Fibroblast of lung (primary cell): Measurements from ENCODE around the gene MAGEF1. TPM values are rescaled to one million over a fixed set of nuclear protein-coding genes. Genes with fewer than 3 reads are reported as not detected.

Experiments used
- DNase-seq, 2 donors: peaks; one replicate each; pipeline versions ENCODE4 v3.0.0 to v3.0.0-alpha.2; 2010; ENCODE audit warnings: low read depth in 2 of 2
- H2AFZ ChIP-seq: 2 replicates; pipeline ENCODE4 v1.5.1; 2012; ENCODE audit warnings: low read length, control low read depth, inconsistent platforms
- H3K27ac ChIP-seq: 2 replicates; pipeline ENCODE4 v1.5.1; 2011; ENCODE audit warnings: low read length, control low read depth; ENCODE audit not compliant: insufficient read depth
- H3K27me3 ChIP-seq: 2 replicates; pipeline ENCODE4 v1.5.1; 2011; ENCODE audit warnings: mild to moderate bottlenecking, low read length; ENCODE audit not compliant: control insufficient read depth, insufficient read depth
- H3K36me3 ChIP-seq: 2 replicates; pipeline ENCODE4 v1.5.1; 2011; ENCODE audit warnings: low read length; ENCODE audit not compliant: control insufficient read depth, insufficient read depth
- H3K4me1 ChIP-seq: 2 replicates; pipeline ENCODE4 v1.5.1; 2011; ENCODE audit warnings: low read length; ENCODE audit not compliant: control insufficient read depth, insufficient read depth; ENCODE audit errors: extremely low read depth
- H3K4me2 ChIP-seq: 2 replicates; pipeline ENCODE4 v1.5.1; 2011; ENCODE audit warnings: low read length, control low read depth; ENCODE audit not compliant: insufficient read depth; ENCODE audit errors: extremely low read depth
- H3K4me3 ChIP-seq, 4 experiments: fragments of 200-600 bp in 1 of 4; sonication (generic) in 1 of 4; replicated peaks in 1 of 4; 2 replicates each; pipeline ENCODE4 v1.5.1; 2011 to 2016; ENCODE audit warnings: low read length in 4 of 4, low read depth in 3 of 4, mild to moderate bottlenecking in 3 of 4, control low read depth in 2 of 4, inconsistent platforms in 1 of 4, mixed read lengths in 1 of 4; ENCODE audit not compliant: insufficient read depth in 1 of 4; ENCODE audit errors: control extremely low read depth in 1 of 4
- H3K79me2 ChIP-seq: 2 replicates; pipeline ENCODE4 v1.5.1; 2012; ENCODE audit warnings: mild to moderate bottlenecking, low read length, inconsistent platforms; ENCODE audit not compliant: control insufficient read depth, insufficient read depth
- H3K9ac ChIP-seq: 2 replicates; pipeline ENCODE4 v1.5.1; 2011; ENCODE audit warnings: mild to moderate bottlenecking, low read length, control low read depth; ENCODE audit not compliant: insufficient read depth
- H3K9me3 ChIP-seq: 2 replicates; pipeline ENCODE4 v1.5.1; 2012; ENCODE audit warnings: low read depth, low read length; ENCODE audit not compliant: control insufficient read depth, insufficient read depth
- H4K20me1 ChIP-seq: 2 replicates; pipeline ENCODE4 v1.5.1; 2011; ENCODE audit warnings: low read length; ENCODE audit not compliant: control insufficient read depth, insufficient read depth; ENCODE audit errors: extremely low read depth
- EZH2 ChIP-seq: IDR thresholded peaks from 2 replicates; pipeline ENCODE4 v1.5.1; 2012; ENCODE audit warnings: low read length, control low read depth, mild to moderate bottlenecking; ENCODE audit errors: missing control alignments
- polyA plus RNA-seq, 2 donors: library from polyadenylated mRNA; depleted of rRNA in 1 of 2; stranded (reverse) in 1 of 2; unstranded in 1 of 2; fragments of >200 nt; gene quantifications; 2 replicates each; pipeline ENCODE4 v1.2.1, GENCODE V29; 2011 to 2012; ENCODE audit warnings: missing spikeins in 1 of 2
- total RNA-seq: library from RNA; depleted of rRNA; stranded (reverse); fragments of >200 nt; gene quantifications from 2 replicates; pipeline ENCODE4 v1.2.1, GENCODE V29; 2014
- TF ChIP-seq, protein P1 (sequence below), 2 donors: IDR thresholded peaks in 1 of 2; conservative IDR thresholded peaks in 1 of 2; 1 replicate in 1 of 2; 2 replicates in 1 of 2; pipeline ENCODE4 v1.5.1; 2011 to 2012; ENCODE audit warnings: low read length in 2 of 2, control low read depth in 1 of 2, inconsistent platforms in 1 of 2, low read depth in 1 of 2, mild to moderate bottlenecking in 1 of 2

The MAGEF1 gene
- total and polyA plus RNA-seq, 2 donors (not counting 1 experiment from before 2014, with no cell fraction given), result 21.5 to 22.6 TPM

DNA sequence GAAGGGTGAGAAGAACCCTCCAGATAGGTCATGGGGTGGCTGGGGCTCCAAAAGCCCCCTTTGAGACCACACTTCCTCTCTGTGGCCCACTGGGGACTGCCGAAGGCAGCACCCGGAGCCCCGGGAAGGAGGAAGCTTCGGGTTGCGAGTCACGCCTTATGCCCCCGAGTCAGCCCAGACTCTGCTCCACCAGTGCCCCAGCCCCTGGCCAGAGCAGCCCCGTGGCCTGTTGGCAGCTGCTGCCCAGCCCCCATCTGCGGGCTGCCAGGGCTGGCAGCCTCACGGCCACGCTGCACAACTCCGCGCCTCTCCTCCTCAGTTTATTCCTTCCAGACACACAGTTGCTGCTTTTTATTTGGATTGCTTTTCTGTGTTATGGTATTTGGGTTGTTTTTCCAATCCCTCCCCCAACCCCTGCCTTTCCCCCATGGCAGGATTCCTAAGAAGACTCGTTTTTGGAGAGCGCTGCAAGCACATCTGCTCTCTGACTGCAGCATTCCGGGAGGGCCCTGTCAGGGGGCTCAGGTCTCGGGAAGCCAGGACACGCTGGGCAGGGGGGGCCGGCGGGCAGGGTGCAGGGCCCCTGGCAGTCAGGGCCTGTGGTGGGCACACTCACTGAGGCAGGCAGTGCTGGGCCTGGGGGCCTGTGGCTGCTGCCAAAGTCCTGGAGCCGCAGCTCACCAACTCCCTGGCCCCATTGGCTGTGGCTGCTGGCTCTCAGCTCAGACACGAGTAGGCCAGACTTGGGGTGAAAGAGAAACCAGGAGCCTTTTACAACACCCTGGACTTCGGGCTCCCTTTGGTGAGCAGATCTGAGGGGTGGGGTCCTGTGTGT, 20.2 kb downstream of the MAGEF1 start:
- Histone ChIP-seq H3K79me2 (no peaks in the 10 kb centered on the region), H4K20me1 (no peaks in the 10 kb centered on the region), H3K27ac (no peak overlapping the region), H3K9me3 (no peaks in the 10 kb centered on the region), H3K4me3 (peak overlapping the region in 1 of 4 experiments; percentile 14), H2AFZ (no peak overlapping the region), H3K4me2 (peak overlapping the region; percentile 8), H3K36me3 (no peaks in the 10 kb centered on the region), H3K27me3 (peaks cover 3% of the 10 kb centered on the region), H3K4me1 (peaks cover 7% of the 10 kb centered on the region), H3K9ac (no peak overlapping the region)
- peak; percentile 51 for DNase-seq
- TF ChIP-seq, protein P1, sequence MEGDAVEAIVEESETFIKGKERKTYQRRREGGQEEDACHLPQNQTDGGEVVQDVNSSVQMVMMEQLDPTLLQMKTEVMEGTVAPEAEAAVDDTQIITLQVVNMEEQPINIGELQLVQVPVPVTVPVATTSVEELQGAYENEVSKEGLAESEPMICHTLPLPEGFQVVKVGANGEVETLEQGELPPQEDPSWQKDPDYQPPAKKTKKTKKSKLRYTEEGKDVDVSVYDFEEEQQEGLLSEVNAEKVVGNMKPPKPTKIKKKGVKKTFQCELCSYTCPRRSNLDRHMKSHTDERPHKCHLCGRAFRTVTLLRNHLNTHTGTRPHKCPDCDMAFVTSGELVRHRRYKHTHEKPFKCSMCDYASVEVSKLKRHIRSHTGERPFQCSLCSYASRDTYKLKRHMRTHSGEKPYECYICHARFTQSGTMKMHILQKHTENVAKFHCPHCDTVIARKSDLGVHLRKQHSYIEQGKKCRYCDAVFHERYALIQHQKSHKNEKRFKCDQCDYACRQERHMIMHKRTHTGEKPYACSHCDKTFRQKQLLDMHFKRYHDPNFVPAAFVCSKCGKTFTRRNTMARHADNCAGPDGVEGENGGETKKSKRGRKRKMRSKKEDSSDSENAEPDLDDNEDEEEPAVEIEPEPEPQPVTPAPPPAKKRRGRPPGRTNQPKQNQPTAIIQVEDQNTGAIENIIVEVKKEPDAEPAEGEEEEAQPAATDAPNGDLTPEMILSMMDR (conservative IDR thresholded peaks at IDR 0.05 in 1 of 2, IDR thresholded peaks at IDR 0.05 in 1 of 2; ENCODE audit: low read depth in 1 of 2, low read length in 2 of 2), result no peak
- no peak for TF ChIP-seq EZH2

DNA sequence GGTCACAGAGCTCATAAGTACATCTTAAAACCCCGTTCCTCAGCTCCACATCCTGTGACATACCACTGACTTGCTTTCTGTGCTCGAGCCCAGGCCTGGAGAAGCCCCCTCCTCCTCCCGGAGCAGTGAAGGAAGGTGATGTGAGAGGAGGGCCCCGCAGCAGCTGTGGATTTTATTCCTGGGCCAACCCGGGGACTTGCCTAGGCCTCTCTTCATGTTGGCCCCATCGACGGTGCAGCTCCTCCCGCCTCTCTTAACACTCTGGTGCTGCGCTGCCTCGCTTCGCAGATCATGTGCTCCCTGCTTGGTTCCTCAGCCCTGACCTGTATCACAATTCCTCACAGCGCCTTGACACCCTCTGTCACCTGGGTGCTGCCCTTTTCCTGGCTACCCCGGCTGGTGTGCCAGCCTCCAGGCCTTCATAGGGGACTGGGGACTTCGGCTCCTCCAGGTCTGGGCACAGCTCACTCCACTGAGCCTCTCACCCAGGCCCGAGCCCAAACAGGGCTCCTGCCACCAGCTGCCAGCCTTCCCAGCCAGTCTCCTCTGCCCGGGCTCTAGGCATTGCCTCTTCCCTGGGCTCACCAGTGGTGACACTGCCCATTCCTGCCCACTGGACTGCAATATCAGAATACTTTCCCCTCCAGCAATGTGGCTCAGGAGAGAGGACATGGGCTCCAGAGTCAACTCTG, 21.5 kb downstream of the MAGEF1 start:
- peaks cover 7% of the 10 kb centered on the region for H3K4me1 ChIP-seq
- H3K4me3 ChIP-seq, result no peak overlapping the region
- no peak overlapping the region for H2AFZ ChIP-seq
- H3K9ac ChIP-seq, result no peak overlapping the region
- H3K27me3 ChIP-seq, result peaks cover 6% of the 10 kb centered on the region
- H4K20me1 ChIP-seq, result no peaks in the 10 kb centered on the region
- DNase-seq, result no peak
- H3K27ac ChIP-seq, result no peak overlapping the region
- H3K4me2 ChIP-seq, result no peak overlapping the region
- no peaks in the 10 kb centered on the region for H3K79me2 ChIP-seq
- H3K36me3 ChIP-seq, result no peaks in the 10 kb centered on the region
- no peaks in the 10 kb centered on the region for H3K9me3 ChIP-seq
- no peak for TF ChIP-seq EZH2

DNA sequence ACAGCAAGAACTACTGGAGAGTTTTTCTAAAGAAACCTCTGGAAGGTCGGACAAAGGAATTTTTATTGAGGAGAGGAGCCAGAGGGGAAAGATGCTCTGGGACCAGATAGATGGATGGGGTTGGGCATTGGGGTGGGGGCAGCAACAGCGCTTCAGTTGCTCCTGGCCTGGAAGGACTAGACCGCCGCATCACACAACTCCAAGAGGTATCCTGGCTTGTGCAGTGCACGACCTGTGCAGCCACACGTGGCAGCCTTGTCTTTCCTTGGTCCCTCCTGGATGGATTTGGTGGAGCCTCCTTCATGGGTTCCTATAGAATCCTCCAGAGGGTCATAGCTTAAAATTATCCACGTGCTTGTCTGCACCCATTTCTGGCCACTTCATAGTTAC, 23.0 kb downstream of the MAGEF1 start:
- TF ChIP-seq, protein P1 (conservative IDR thresholded peaks at IDR 0.05 in 1 of 2, IDR thresholded peaks at IDR 0.05 in 1 of 2; ENCODE audit: low read depth in 1 of 2, low read length in 2 of 2), result no peak
- no peak for TF ChIP-seq EZH2
- Histone ChIP-seq H3K4me1 (peaks cover 7% of the 10 kb centered on the region), H4K20me1 (no peaks in the 10 kb centered on the region), H2AFZ (no peak overlapping the region), H3K4me3 (no peak overlapping the region), H3K9ac (no peak overlapping the region), H3K9me3 (no peaks in the 10 kb centered on the region), H3K36me3 (no peaks in the 10 kb centered on the region), H3K79me2 (no peaks in the 10 kb centered on the region), H3K27ac (no peak overlapping the region), H3K4me2 (no peak overlapping the region), H3K27me3 (peaks cover 8% of the 10 kb centered on the region)
- DNase-seq, result no peak
